NOMO-1 treated with DMSO at 0.1 percent for 48 hours (cell line): ENCODE measurements around the gene DDR1.
"Not testable (repeated sequence)": the region's sequence is repeated elsewhere in the genome, so short reads cannot be mapped to it uniquely, and the experiment has no call there.

Source experiments
- DNase-seq: peaks from one replicate; lab custom pipeline; 2025; ENCODE audit not compliant: unreplicated experiment; lab: John Stamatoyannopoulos, UW

Gene DDR1

GRCh38 chr6:30852459-30852858 is 31.9 kb upstream of the DDR1 start:
- DNase-seq: not testable (repeated sequence)

GRCh38 chr6:30854285-30855040 is 29.9 kb upstream of the DDR1 start:
- DNase-seq: no peak

GRCh38 chr6:30855429-30856075 is 28.8 kb upstream of the DDR1 start:
- DNase-seq: no peak

- DNase-seq: no peak
These were observed 27.2 kb upstream of the DDR1 start for GRCh38 chr6:30857112-30857511.

- no peak for DNase-seq
These were observed 26.8 kb upstream of the DDR1 start for GRCh38 chr6:30857549-30857948.

- DNase-seq: not testable (repeated sequence)
These were observed 24.6 kb upstream of the DDR1 start for GRCh38 chr6:30859726-30860125.

GRCh38 chr6:30861257-30862048 is 22.9 kb upstream of the DDR1 start:
- DNase-seq: no peak

GRCh38 chr6:30862156-30862875 is 22.0 kb upstream of the DDR1 start:
- DNase-seq: no peak

- DNase-seq: no peak
These were observed 20.0 kb upstream of the DDR1 start for GRCh38 chr6:30864325-30864724.

- DNase-seq: not testable (repeated sequence)
These were observed 15.0 kb upstream of the DDR1 start for GRCh38 chr6:30869241-30869749.

- no peak for DNase-seq
These were observed 13.8 kb upstream of the DDR1 start for GRCh38 chr6:30870546-30870945.

GRCh38 chr6:30871592-30872183 is 12.6 kb upstream of the DDR1 start:
- no peak for DNase-seq

- DNase-seq: no peak
These were observed 11.1 kb upstream of the DDR1 start for GRCh38 chr6:30873137-30873640.

GRCh38 chr6:30873795-30874194 is 10.5 kb upstream of the DDR1 start:
- not testable (repeated sequence) for DNase-seq

- no peak for DNase-seq
These were observed 8.9 kb upstream of the DDR1 start for GRCh38 chr6:30875244-30876038.

GRCh38 chr6:30876039-30876730 is 8.1 kb upstream of the DDR1 start:
- no peak for DNase-seq

- peak; percentile 54 for DNase-seq
These were observed 6.7 kb upstream of the DDR1 start for GRCh38 chr6:30877419-30878262.
